Coronary artery (tissue), 2 donors: ENCODE data around the gene STUB1.

ENCODE experiments used
- DNase-seq: peaks from one replicate; pipeline ENCODE4 v3.0.0-alpha.2; 2017; ENCODE audit warnings: low spot score
- H3K27ac ChIP-seq, 2 donors: fragments of 200-600 bp; sonication (generic); one replicate each; pipeline ENCODE4 v1.5.1; 2016 to 2019
- H3K4me3 ChIP-seq: fragments of 200-600 bp; sonication (generic); 2 replicates; pipeline ENCODE4 v1.5.1; 2016; ENCODE audit warnings: mild to moderate bottlenecking, moderate library complexity
- TF ChIP-seq, protein P1 (sequence below): fragments of 200-600 bp; sonication (generic); IDR thresholded peaks from one replicate; pipeline ENCODE4 v1.5.1; 2019; ENCODE audit warnings: antibody characterized with exemption

The STUB1 gene

DNA sequence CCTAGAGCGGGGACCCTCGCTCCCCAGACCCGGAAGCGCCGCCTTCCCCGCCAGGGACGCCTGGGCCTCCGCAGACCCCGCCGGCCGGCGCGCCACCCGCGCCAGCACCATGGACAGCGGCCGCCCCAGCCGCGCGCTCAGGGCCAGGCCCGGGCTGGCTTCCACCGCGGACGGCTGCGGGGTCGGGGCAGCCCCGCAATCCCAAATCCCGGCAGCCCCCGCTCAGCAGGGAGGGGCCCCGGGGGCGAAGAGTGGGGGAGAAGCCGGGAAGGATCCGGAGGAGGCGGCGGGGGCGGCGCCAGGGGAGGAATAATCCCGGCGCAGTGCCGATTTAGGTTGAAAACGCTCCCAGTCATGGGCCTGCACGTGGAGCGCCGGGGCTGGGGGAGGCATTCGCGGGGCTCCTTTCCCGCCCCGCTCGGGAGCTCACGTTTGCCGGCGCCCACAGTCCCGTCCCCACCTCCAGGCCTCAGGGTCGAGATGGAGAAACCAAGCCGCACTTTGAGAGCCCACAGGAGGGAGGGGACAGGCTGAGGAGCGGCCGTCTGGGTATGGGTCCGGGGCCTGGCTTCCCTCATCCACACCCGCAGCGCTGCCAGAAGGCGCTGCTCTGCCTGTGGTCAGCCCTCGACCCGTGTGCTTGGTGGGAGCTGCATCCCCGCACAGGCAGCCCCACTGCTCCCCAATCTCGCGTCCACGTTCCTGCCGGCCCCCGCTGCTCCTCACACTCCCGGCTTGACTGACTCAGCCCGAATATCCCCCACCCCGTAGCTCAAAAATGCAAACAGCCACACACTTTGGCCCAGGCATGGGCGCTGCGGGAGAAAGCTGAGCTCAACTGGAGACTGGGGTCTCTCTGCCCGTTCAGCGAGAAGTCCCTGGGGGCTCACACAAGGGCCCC, 20.7 kb downstream of the STUB1 start:
- H3K27ac ChIP-seq = no peak overlapping the region
- no peak for DNase-seq
- TF ChIP-seq, protein P1, sequence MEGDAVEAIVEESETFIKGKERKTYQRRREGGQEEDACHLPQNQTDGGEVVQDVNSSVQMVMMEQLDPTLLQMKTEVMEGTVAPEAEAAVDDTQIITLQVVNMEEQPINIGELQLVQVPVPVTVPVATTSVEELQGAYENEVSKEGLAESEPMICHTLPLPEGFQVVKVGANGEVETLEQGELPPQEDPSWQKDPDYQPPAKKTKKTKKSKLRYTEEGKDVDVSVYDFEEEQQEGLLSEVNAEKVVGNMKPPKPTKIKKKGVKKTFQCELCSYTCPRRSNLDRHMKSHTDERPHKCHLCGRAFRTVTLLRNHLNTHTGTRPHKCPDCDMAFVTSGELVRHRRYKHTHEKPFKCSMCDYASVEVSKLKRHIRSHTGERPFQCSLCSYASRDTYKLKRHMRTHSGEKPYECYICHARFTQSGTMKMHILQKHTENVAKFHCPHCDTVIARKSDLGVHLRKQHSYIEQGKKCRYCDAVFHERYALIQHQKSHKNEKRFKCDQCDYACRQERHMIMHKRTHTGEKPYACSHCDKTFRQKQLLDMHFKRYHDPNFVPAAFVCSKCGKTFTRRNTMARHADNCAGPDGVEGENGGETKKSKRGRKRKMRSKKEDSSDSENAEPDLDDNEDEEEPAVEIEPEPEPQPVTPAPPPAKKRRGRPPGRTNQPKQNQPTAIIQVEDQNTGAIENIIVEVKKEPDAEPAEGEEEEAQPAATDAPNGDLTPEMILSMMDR = no peak
- H3K4me3 ChIP-seq = peak overlapping the region; percentile 36

DNA sequence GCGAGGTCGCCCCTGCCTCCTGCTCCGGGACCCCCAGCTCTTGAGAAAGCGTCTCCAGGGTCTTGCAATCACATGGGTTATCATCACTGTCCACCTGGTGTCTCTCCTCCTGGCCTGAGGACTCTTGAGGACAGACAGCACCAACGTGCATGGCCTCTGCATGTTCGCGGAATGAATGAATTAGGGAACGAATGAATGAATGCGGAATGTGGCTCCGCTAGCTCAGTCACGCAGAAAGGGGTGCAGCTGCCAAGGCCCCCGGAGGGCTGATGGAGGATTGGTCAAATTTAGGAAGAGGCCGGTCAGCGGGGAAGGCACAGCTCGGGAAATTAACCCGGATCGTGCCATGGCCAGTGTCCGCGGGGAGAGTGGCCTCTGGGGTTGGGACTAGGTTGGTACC, 22.1 kb downstream of the STUB1 start:
- TF ChIP-seq, protein P1 = no peak
- no peak overlapping the region for H3K27ac ChIP-seq
- H3K4me3 ChIP-seq = no peak overlapping the region
- DNase-seq = no peak

DNA sequence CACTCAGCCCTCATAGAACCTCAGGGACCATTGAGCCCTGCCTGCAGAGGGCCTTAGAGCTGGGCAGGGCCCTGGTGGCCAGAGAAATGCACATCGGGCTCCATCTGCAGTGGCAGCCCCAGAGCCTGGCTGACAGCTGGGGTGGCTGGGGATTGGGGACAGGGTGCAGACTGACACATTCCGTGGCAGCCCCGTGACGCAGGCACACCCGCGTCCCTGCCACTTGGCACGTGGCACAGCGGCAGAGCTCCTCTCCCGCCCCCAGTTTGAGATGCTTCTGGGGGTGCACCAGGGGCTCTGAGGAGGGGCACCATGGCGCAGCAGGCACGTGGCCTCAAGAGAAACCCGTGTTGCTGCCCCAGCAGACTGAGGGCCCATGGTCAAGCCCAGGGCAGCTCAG, 23.2 kb downstream of the STUB1 start:
- TF ChIP-seq, protein P1 = no peak
- H3K4me3 ChIP-seq = no peak overlapping the region
- no peak overlapping the region for H3K27ac ChIP-seq
- no peak for DNase-seq

DNA sequence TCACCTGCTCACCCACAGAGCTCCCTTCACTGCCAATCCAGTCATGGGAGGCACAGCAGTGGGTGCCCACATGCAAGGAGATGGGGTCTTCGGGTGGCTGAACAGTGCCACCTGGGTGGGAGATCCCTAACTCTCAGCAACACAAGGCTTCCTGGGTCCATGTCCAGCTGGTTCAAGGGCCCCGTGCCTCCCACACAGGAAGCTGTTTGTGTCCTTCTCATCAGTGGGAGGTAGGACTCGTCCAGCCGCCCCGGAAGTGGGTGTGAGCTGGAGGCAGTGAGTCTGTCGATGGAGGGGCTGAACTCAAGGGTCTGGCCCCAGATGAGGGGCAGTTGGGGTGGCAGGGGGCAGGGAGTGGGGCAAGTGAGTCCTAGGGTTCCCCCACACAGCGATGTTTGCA, 23.8 kb downstream of the STUB1 start:
- Histone ChIP-seq H3K4me3 (no peak overlapping the region), H3K27ac (no peak overlapping the region)
- DNase-seq = no peak
- TF ChIP-seq, protein P1 = no peak

DNA sequence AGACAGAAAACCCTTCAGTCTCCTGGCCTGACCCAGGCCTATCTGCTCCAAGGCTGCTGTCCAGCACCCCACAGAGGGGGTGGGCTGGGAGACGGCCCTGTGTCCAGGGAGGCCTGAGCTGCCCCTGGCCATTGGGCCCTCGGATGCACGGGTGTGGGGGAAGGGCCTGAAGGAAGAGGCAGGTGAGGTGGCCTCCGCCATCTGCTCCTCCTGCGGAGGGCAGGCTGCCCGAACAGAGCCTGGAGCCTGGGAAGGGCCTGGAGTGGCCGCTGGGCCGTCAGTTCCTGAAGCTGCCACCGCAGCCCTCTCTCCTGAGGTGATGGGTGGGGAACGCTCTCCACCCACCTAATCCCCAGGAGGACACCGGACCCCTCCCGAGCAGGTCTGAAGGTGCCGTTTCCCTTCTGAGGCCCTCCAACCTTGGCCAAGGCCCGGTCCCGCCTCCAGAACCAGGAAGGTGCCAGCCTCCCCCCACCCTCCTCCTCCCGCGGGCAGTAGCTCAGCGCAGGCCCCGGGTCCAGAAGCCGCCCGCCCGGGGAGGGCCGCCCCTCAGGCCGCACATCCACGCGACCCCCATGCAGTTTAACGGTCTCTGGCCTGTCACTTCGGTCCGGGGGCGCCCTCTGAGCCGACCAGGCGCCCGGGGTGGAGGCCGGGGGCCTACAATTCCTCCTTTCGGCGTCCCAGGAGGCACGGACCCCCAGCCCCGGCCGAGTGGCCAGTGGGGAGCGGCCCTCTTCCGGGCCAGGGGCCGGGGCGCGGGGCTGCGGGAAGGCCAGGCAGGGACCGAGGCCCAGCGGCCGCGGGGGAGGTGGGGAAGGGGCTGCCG, 24.6 kb downstream of the STUB1 start:
- no peak overlapping the region for H3K27ac ChIP-seq
- no peak for DNase-seq
- TF ChIP-seq, protein P1 = no peak
- H3K4me3 ChIP-seq = peak overlapping the region; percentile 57

DNA sequence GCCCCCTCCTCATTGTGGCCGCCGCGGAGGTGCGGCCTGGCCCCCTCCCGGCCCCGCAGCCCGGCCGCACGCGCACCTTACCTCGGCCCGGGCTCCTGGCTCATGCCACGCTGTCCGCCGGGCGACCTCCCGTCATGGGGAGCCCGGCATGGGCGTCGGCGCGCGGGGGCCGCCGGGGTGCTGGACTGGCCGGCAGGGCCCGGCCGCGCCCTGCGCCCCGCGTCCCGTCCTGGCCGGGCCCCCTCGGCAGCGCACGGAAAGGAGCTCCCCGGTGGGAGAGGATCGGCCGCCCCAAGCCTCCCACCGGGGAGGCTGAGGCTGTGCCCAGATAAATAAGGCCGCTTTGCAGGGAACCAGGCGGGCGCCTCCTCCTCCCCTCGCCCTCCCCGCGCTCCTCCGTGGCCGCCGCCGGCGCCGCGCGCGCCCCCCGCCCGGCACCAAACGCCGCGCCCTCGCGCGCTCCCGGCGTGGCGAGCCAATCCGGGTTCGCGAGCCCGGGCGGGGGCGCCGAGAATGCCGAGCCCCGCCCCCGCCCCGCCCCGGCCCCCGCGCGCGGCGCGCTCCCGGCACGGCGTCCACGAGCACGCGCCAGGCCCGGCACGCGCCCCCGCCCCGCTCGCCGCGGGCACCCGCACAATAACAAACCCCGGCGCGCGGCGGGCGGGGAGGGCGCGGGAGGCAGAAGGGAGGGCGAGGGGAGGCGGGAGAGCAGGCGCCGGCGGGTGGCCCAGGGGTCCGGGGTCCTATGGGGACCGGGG, 25.4 kb downstream of the STUB1 start, which contains the start of gene FBXL16:
TSS of gene FBXL16 (minus strand) at position 371 of the 758 bp plus-strand sequence. CDS start 8,396 bp downstream, outside the sequence.
- Histone ChIP-seq H3K4me3 (peak within 1 kb of the TSS; percentile 57), H3K27ac (no peak within 1 kb of the TSS)
- no peak for DNase-seq
- TF ChIP-seq, protein P1 = no peak
